K562 (cell line): ENCODE results near the gene SMIM35. TPM values are rescaled to one million over a fixed set of nuclear protein-coding genes. Genes with fewer than 3 reads are reported as not detected.

Experiments
- ARID1B ChIP-seq: fragments of 450-650 bp; IDR thresholded peaks from 2 replicates; pipeline ENCODE4 v1.6.1; 2016; ENCODE audit warnings: antibody characterized with exemption, mild to moderate bottlenecking, inconsistent platforms
- CBX3 ChIP-seq, 2 experiments: IDR thresholded peaks; 1 replicate in 1 of 2; 2 replicates in 1 of 2; pipeline ENCODE4 v1.6.1; 2012; ENCODE audit warnings: inconsistent platforms in 2 of 2, low read length in 2 of 2, borderline replicate concordance in 1 of 2, control low read depth in 1 of 2
- CREBBP ChIP-seq: IDR thresholded peaks from one replicate; pipeline ENCODE4 v1.6.1; 2012; ENCODE audit warnings: low read depth, mild to moderate bottlenecking, control low read depth, inconsistent platforms, low read length
- HDAC6 ChIP-seq: IDR thresholded peaks from 2 replicates; pipeline ENCODE4 v1.6.1; 2012; ENCODE audit warnings: low read depth, mild to moderate bottlenecking, control low read depth, inconsistent platforms, low read length, moderate library complexity
- HMG20A ChIP-seq: fragments of 450-650 bp; formaldehyde crosslinking; conservative IDR thresholded peaks from 2 replicates; pipeline ENCODE4 v1.4.0; 2020; ENCODE audit warnings: mild to moderate bottlenecking, mixed read lengths
- NCOA4 ChIP-seq: fragments of 450-650 bp; IDR thresholded peaks from 2 replicates; pipeline ENCODE4 v1.6.1; 2018; ENCODE audit warnings: mild to moderate bottlenecking; ENCODE audit not compliant: partially characterized antibody
- NRF1 ChIP-seq, 2 experiments: fragments of 450-650 bp; IDR thresholded peaks in 1 of 2; conservative IDR thresholded peaks in 1 of 2; 2 replicates each; pipeline ENCODE4 v1.6.1; 2014; ENCODE audit warnings: mild to moderate bottlenecking in 2 of 2
- PHF8 ChIP-seq: fragments of 200-600 bp; sonication (generic); IDR thresholded peaks from 2 replicates; pipeline ENCODE4 v1.6.1; 2012; ENCODE audit warnings: mixed run types, mild to moderate bottlenecking, inconsistent platforms, low read length, moderate library complexity, borderline replicate concordance
- PML ChIP-seq: IDR thresholded peaks from 2 replicates; pipeline ENCODE4 v1.6.1; 2012; ENCODE audit warnings: low read length, inconsistent platforms
- RNF2 ChIP-seq: sonication (generic); IDR thresholded peaks from 2 replicates; pipeline ENCODE4 v1.6.1; 2016
- SMARCA5 ChIP-seq: fragments of 450-650 bp; IDR thresholded peaks from 2 replicates; pipeline ENCODE4 v1.6.1; 2016
- SOX6 ChIP-seq: fragments of 450-650 bp; IDR thresholded peaks from 2 replicates; pipeline ENCODE4 v1.6.1; 2014; ENCODE audit warnings: mild to moderate bottlenecking
- TGIF2 ChIP-seq: sonication (generic); formaldehyde crosslinking; IDR thresholded peaks from 2 replicates; pipeline ENCODE4 v1.8.1; 2022; ENCODE audit warnings: mild to moderate bottlenecking, missing genetic modification reagents, moderate library complexity
- XRCC5 ChIP-seq: fragments of 200-400 bp; formaldehyde crosslinking; IDR thresholded peaks from 2 replicates; pipeline ENCODE4 v1.6.1; 2017; ENCODE audit warnings: low read depth, mild to moderate bottlenecking, low read length
- ZNF77 ChIP-seq: fragments of 250-450 bp; sonication (Bioruptor Pico); IDR thresholded peaks from 2 replicates; pipeline ENCODE4 v1.5.0; 2020
- ZNF778 ChIP-seq: fragments of 450-650 bp; formaldehyde crosslinking; IDR thresholded peaks from 2 replicates; pipeline ENCODE4 v1.4.0; 2020; ENCODE audit warnings: mild to moderate bottlenecking, moderate library complexity
- ZSCAN29 ChIP-seq: fragments of 450-650 bp; IDR thresholded peaks from 2 replicates; pipeline ENCODE4 v1.6.1; 2017
- polyA plus RNA-seq, 8 experiments: library from polyadenylated mRNA; depleted of rRNA in 4 of 8; stranded (reverse) in 5 of 8; unstranded in 3 of 8; fragments of >200 nt; fragmentation: Nextera tagmentation in 2 of 8; fragmentation: Illumina TruSeq in 1 of 8; extraction: Ambion mirVana in 2 of 8; extraction: Trizol in 1 of 8; gene quantifications; 2 replicates each; pipeline versions ENCODE4 v1.2.1 to v1.2.3, GENCODE V29; 2011 to 2014; ENCODE audit warnings: inconsistent platforms in 1 of 8, missing spikeins in 1 of 8
- total RNA-seq, 7 experiments: library from RNA; depleted of rRNA in 6 of 7; stranded (reverse); fragments of >200 nt in 6 of 7; fragmentation: Illumina TruSeq in 2 of 7; extraction: Trizol in 2 of 7; gene quantifications; 2 replicates each; pipeline versions ENCODE4 v1.2.1 to v1.2.3, GENCODE V29; 2011 to 2021; ENCODE audit warnings: low replicate concordance in 1 of 7
- TF ChIP-seq, protein P1 (sequence below): fragments of 450-650 bp; IDR thresholded peaks from 2 replicates; pipeline ENCODE4 v1.6.1; 2017; ENCODE audit warnings: mild to moderate bottlenecking, moderate library complexity
- TF ChIP-seq, protein P2 (sequence below): fragments of 250-450 bp; sonication (Bioruptor Pico); IDR thresholded peaks from 2 replicates; pipeline ENCODE4 v1.5.0; 2021
- TF ChIP-seq, protein P3 (sequence below): sonication (generic); formaldehyde crosslinking; IDR thresholded peaks from 2 replicates; pipeline ENCODE4 v1.8.0; 2022; ENCODE audit warnings: mild to moderate bottlenecking, missing genetic modification reagents
- TF ChIP-seq, protein P4 (sequence below): sonication (generic); formaldehyde crosslinking; IDR thresholded peaks from 2 replicates; pipeline ENCODE4 v1.8.1; 2022; ENCODE audit warnings: missing genetic modification reagents
- TF ChIP-seq, protein P5 (sequence below), 2 experiments: IDR thresholded peaks; 2 replicates each; pipeline ENCODE4 v1.6.1; 2012; ENCODE audit warnings: improper control_type of control experiment in 2 of 2, low read depth in 2 of 2, low read length in 2 of 2, borderline replicate concordance in 1 of 2
- TF ChIP-seq, protein P6 (sequence below): sonication (generic); formaldehyde crosslinking; IDR thresholded peaks from 2 replicates; pipeline ENCODE4 v1.8.1; 2023; ENCODE audit warnings: mild to moderate bottlenecking, missing genetic modification reagents

Gene SMIM35
- total and polyA plus RNA-seq, 9 of the 15 experiments (the other 6 are each of a cell fraction or from before 2014, with no cell fraction given), result 0.03 TPM; not detected in 7

DNA sequence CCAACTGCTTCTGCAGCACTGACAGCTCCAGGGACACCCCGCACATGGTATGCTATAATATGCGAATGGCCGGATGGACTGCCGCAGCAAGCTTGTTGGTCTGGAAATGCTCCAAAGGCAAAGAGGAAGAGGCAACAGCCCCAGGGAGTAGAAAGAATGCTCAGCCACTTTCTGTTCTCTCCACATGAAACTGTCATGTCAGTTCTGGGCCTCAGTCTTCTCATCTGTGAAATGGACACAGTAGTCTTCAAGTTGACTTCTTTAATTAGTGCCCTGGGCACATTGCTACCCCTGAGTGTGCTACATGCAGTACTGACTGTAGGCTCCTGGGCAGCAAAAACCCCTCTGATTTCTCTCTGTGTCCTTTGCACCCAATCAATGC lies 80.6 kb downstream of the SMIM35 start (continued):
- TF ChIP-seq, protein P1, sequence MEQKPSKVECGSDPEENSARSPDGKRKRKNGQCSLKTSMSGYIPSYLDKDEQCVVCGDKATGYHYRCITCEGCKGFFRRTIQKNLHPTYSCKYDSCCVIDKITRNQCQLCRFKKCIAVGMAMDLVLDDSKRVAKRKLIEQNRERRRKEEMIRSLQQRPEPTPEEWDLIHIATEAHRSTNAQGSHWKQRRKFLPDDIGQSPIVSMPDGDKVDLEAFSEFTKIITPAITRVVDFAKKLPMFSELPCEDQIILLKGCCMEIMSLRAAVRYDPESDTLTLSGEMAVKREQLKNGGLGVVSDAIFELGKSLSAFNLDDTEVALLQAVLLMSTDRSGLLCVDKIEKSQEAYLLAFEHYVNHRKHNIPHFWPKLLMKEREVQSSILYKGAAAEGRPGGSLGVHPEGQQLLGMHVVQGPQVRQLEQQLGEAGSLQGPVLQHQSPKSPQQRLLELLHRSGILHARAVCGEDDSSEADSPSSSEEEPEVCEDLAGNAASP, result no peak
- TF ChIP-seq ZNF778 (CRISPR knock-in tag) (no peak), PHF8 (no peak), HMG20A (CRISPR knock-in tag) (no peak), SMARCA5 (peak; percentile 96), CREBBP (no peak), XRCC5 (no peak), CBX3 (IDR thresholded peaks at IDR 0.05; ENCODE audit: borderline replicate concordance in 1 of 2, low read length in 2 of 2) (peak in 1 of 2 experiments; percentile 76; a peak in 1 of 3 replicates), HDAC6 (no peak), ZSCAN29 (no peak), SOX6 (no peak), ARID1B (no peak), ZNF77 (CRISPR knock-in tag) (no peak), RNF2 (no peak), NRF1 (conservative IDR thresholded peaks at IDR 0.05 in 1 of 2, IDR thresholded peaks at IDR 0.05 in 1 of 2) (no peak), PML (no peak), NCOA4 (peak; percentile 9), TGIF2 (CRISPR knock-in tag) (no peak)
- TF ChIP-seq, protein P2, sequence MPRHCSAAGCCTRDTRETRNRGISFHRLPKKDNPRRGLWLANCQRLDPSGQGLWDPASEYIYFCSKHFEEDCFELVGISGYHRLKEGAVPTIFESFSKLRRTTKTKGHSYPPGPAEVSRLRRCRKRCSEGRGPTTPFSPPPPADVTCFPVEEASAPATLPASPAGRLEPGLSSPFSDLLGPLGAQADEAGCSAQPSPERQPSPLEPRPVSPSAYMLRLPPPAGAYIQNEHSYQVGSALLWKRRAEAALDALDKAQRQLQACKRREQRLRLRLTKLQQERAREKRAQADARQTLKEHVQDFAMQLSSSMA (CRISPR knock-in tag), result no peak
- TF ChIP-seq, protein P3, sequence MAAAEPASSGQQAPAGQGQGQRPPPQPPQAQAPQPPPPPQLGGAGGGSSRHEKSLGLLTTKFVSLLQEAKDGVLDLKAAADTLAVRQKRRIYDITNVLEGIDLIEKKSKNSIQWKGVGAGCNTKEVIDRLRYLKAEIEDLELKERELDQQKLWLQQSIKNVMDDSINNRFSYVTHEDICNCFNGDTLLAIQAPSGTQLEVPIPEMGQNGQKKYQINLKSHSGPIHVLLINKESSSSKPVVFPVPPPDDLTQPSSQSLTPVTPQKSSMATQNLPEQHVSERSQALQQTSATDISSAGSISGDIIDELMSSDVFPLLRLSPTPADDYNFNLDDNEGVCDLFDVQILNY (CRISPR knock-in tag), result no peak
- TF ChIP-seq, protein P4, sequence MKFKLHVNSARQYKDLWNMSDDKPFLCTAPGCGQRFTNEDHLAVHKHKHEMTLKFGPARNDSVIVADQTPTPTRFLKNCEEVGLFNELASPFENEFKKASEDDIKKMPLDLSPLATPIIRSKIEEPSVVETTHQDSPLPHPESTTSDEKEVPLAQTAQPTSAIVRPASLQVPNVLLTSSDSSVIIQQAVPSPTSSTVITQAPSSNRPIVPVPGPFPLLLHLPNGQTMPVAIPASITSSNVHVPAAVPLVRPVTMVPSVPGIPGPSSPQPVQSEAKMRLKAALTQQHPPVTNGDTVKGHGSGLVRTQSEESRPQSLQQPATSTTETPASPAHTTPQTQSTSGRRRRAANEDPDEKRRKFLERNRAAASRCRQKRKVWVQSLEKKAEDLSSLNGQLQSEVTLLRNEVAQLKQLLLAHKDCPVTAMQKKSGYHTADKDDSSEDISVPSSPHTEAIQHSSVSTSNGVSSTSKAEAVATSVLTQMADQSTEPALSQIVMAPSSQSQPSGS (CRISPR knock-in tag), result no peak
- TF ChIP-seq, protein P5, sequence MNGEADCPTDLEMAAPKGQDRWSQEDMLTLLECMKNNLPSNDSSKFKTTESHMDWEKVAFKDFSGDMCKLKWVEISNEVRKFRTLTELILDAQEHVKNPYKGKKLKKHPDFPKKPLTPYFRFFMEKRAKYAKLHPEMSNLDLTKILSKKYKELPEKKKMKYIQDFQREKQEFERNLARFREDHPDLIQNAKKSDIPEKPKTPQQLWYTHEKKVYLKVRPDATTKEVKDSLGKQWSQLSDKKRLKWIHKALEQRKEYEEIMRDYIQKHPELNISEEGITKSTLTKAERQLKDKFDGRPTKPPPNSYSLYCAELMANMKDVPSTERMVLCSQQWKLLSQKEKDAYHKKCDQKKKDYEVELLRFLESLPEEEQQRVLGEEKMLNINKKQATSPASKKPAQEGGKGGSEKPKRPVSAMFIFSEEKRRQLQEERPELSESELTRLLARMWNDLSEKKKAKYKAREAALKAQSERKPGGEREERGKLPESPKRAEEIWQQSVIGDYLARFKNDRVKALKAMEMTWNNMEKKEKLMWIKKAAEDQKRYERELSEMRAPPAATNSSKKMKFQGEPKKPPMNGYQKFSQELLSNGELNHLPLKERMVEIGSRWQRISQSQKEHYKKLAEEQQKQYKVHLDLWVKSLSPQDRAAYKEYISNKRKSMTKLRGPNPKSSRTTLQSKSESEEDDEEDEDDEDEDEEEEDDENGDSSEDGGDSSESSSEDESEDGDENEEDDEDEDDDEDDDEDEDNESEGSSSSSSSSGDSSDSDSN (IDR thresholded peaks at IDR 0.05; ENCODE audit: borderline replicate concordance in 1 of 2, low read depth in 2 of 2, low read length in 2 of 2), result no peak
- TF ChIP-seq, protein P6, sequence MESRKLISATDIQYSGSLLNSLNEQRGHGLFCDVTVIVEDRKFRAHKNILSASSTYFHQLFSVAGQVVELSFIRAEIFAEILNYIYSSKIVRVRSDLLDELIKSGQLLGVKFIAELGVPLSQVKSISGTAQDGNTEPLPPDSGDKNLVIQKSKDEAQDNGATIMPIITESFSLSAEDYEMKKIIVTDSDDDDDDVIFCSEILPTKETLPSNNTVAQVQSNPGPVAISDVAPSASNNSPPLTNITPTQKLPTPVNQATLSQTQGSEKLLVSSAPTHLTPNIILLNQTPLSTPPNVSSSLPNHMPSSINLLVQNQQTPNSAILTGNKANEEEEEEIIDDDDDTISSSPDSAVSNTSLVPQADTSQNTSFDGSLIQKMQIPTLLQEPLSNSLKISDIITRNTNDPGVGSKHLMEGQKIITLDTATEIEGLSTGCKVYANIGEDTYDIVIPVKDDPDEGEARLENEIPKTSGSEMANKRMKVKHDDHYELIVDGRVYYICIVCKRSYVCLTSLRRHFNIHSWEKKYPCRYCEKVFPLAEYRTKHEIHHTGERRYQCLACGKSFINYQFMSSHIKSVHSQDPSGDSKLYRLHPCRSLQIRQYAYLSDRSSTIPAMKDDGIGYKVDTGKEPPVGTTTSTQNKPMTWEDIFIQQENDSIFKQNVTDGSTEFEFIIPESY (CRISPR knock-in tag), result no peak
